ENCODE measurements around the gene RALGAPA2.

GRCh38 chr20:20658123-20658522, 54.3 kb downstream of the RALGAPA2 start:
- TF ChIP-seq CTCF (IDR thresholded peaks at IDR 0.05) (no peak), POLR2AphosphoS5 (IDR thresholded peaks at IDR 0.05; ENCODE audit: low read depth, low read length) (no peak), REST (IDR thresholded peaks at IDR 0.05; ENCODE audit: insufficient read depth in 1 of 2, low read depth in 2 of 2, low read length in 1 of 2) (no peak), TCF7L2 (IDR thresholded peaks at IDR 0.05; ENCODE audit: low read depth, low read length) (no peak), SIN3A (IDR thresholded peaks at IDR 0.05; ENCODE audit: borderline replicate concordance, insufficient read depth, low read depth, low read length) (no peak)

All from Panc1 (cell line).